H1 (cell line): Measurements from ENCODE around the gene SPATS1. TPM values are rescaled to one million over a fixed set of nuclear protein-coding genes. Genes with fewer than 3 reads are reported as not detected.

Source experiments
- CTCF ChIA-PET: fragments of 300-600 bp; sonication (Branson Sonifier 250); formaldehyde crosslinking; loops from one replicate; lab custom pipeline; 2021; ENCODE audit not compliant: partially characterized antibody; lab: Charles Lee
- POLR2A ChIA-PET: fragments of 300-600 bp; sonication (Branson Sonifier 250); formaldehyde crosslinking; loops from one replicate; lab custom pipeline; 2021; ENCODE audit warnings: inconsistent platforms; ENCODE audit not compliant: partially characterized antibody; lab: Charles Lee
- DNase-seq, 2 experiments: peaks; one replicate each; pipeline versions ENCODE4 v3.0.0 to v3.0.0-alpha.2; 2010 to 2022; ENCODE audit warnings: low spot score in 2 of 2, low read depth in 1 of 2, mixed read lengths in 1 of 2
- FAIRE-seq: peaks from 2 replicates; lab custom pipeline; 2011; peaks lifted over from hg19 to GRCh38; lab: Jason Lieb, UNC
- H2AFZ ChIP-seq: 2 replicates; pipeline ENCODE4 v1.8.1; 2012; ENCODE audit warnings: low read length, inconsistent platforms
- H2AK5ac ChIP-seq: 2 replicates; pipeline ENCODE4 v1.6.1; 2013; ENCODE audit warnings: low read depth, low read length
- H2BK120ac ChIP-seq: replicated peaks from 2 replicates; pipeline ENCODE3; 2013; ENCODE audit warnings: low read depth, low read length, inconsistent platforms
- H2BK12ac ChIP-seq: 2 replicates; pipeline ENCODE4 v1.6.1; 2013; ENCODE audit warnings: low read depth, low read length
- H2BK15ac ChIP-seq: 2 replicates; pipeline ENCODE4 v1.6.1; 2013; ENCODE audit warnings: low read length
- H2BK20ac ChIP-seq: 2 replicates; pipeline ENCODE4 v1.6.1; 2013; ENCODE audit warnings: low read length
- H2BK5ac ChIP-seq: 2 replicates; pipeline ENCODE4 v1.6.1; 2013; ENCODE audit warnings: low read depth, low read length
- H3K14ac ChIP-seq: 2 replicates; pipeline ENCODE4 v1.6.1; 2013; ENCODE audit warnings: inconsistent platforms; ENCODE audit not compliant: insufficient read length
- H3K18ac ChIP-seq: 2 replicates; pipeline ENCODE4 v1.6.1; 2013; ENCODE audit warnings: low read length; ENCODE audit errors: extremely low read depth
- H3K23ac ChIP-seq: 2 replicates; pipeline ENCODE4 v1.6.1; 2013; ENCODE audit warnings: inconsistent platforms; ENCODE audit not compliant: insufficient read length
- H3K23me2 ChIP-seq: 2 replicates; pipeline ENCODE4 v1.6.1; 2013; ENCODE audit warnings: low read depth, low read length
- H3K27ac ChIP-seq: 2 replicates; pipeline ENCODE4 v1.6.1; 2011; ENCODE audit warnings: low read depth, low read length, inconsistent platforms
- H3K27me3 ChIP-seq, 4 experiments: replicated peaks in 1 of 4; 1 replicate in 1 of 4; 2 replicates in 3 of 4; pipeline versions ENCODE4 v1.6.1 to v1.8.1; 2011 to 2013; ENCODE audit warnings: low read length in 3 of 4, mild to moderate bottlenecking in 3 of 4, inconsistent platforms in 2 of 4, mixed read lengths in 2 of 4, moderate library complexity in 1 of 4; ENCODE audit not compliant: control insufficient read depth in 3 of 4, insufficient read depth in 3 of 4; ENCODE audit errors: extremely low read depth in 1 of 4
- H3K36me3 ChIP-seq, 4 experiments: 2 replicates each; pipeline versions ENCODE4 v1.6.1 to v1.8.1; 2011 to 2013; ENCODE audit warnings: mild to moderate bottlenecking in 4 of 4, low read length in 3 of 4, moderate library complexity in 2 of 4, control low read depth in 1 of 4, inconsistent platforms in 1 of 4; ENCODE audit not compliant: insufficient read depth in 4 of 4, control insufficient read depth in 2 of 4
- H3K4ac ChIP-seq: replicated peaks from 2 replicates; pipeline ENCODE3; 2013; ENCODE audit warnings: low read length, low read depth, mixed read lengths, inconsistent platforms; ENCODE audit not compliant: insufficient read length
- H3K4me1 ChIP-seq, 4 experiments: replicated peaks in 1 of 4; 1 replicate in 1 of 4; 2 replicates in 3 of 4; pipeline versions ENCODE4 v1.6.1 to v1.8.1; 2011 to 2013; ENCODE audit warnings: low read length in 3 of 4, inconsistent platforms in 2 of 4, mixed read lengths in 1 of 4; ENCODE audit not compliant: insufficient read depth in 4 of 4, control insufficient read depth in 3 of 4
- H3K4me2 ChIP-seq, 2 experiments: 2 replicates each; pipeline versions ENCODE4 v1.6.1 to v1.8.1; 2011 to 2013; ENCODE audit warnings: low read depth in 2 of 2, low read length in 2 of 2, control low read depth in 1 of 2, inconsistent platforms in 1 of 2, mild to moderate bottlenecking in 1 of 2; ENCODE audit not compliant: insufficient read depth in 1 of 2
- H3K4me3 ChIP-seq, 4 experiments: fragments of 200-600, 300-600 bp in 1 of 4; sonication (generic), shearing (Covaris generic), sonication (Bioruptor Twin) in 1 of 4; 2 replicates each; pipeline versions ENCODE4 v1.5.1 to v1.8.1; 2011 to 2016; ENCODE audit warnings: low read length in 4 of 4, low read depth in 3 of 4, control low read depth in 2 of 4, inconsistent platforms in 2 of 4, mild to moderate bottlenecking in 2 of 4, mixed read lengths in 1 of 4, moderate library complexity in 1 of 4; ENCODE audit not compliant: insufficient read depth in 2 of 4; ENCODE audit errors: extremely low read depth in 1 of 4
- H3K56ac ChIP-seq: replicated peaks from 2 replicates; pipeline ENCODE3; 2013; ENCODE audit warnings: low read depth, mild to moderate bottlenecking, mixed read lengths, low read length, inconsistent platforms; ENCODE audit not compliant: insufficient read length
- H3K79me1 ChIP-seq: 2 replicates; pipeline ENCODE4 v1.6.1; 2013; ENCODE audit warnings: low read depth, low read length, control low read depth
- H3K79me2 ChIP-seq, 2 experiments: 2 replicates each; pipeline versions ENCODE4 v1.6.1 to v1.8.1; 2012 to 2013; ENCODE audit warnings: low read length in 2 of 2, mild to moderate bottlenecking in 2 of 2, inconsistent platforms in 1 of 2; ENCODE audit not compliant: insufficient read depth in 2 of 2, control insufficient read depth in 1 of 2
- H3K9ac ChIP-seq, 4 experiments: replicated peaks in 1 of 4; 1 replicate in 1 of 4; 2 replicates in 3 of 4; pipeline versions ENCODE4 v1.6.1 to v1.8.1; 2011 to 2013; ENCODE audit warnings: low read depth in 3 of 4, low read length in 3 of 4, control low read depth in 2 of 4, mild to moderate bottlenecking in 2 of 4, moderate library complexity in 2 of 4, inconsistent platforms in 1 of 4; ENCODE audit errors: extremely low read depth in 1 of 4
- H3K9me3 ChIP-seq, 2 experiments: 2 replicates each; pipeline versions ENCODE4 v1.6.1 to v1.8.1; 2012 to 2013; ENCODE audit warnings: mild to moderate bottlenecking in 2 of 2, moderate library complexity in 2 of 2, control low read depth in 1 of 2, inconsistent platforms in 1 of 2, low read depth in 1 of 2, low read length in 1 of 2, mixed read lengths in 1 of 2; ENCODE audit not compliant: insufficient read depth in 2 of 2
- H4K20me1 ChIP-seq, 2 experiments: replicated peaks in 1 of 2; 2 replicates each; pipeline versions ENCODE3 to v1.8.1; 2011 to 2013; ENCODE audit warnings: inconsistent platforms in 2 of 2, low read length in 2 of 2, mild to moderate bottlenecking in 1 of 2; ENCODE audit not compliant: insufficient read depth in 2 of 2, control insufficient read depth in 1 of 2
- H4K5ac ChIP-seq: 2 replicates; pipeline ENCODE4 v1.6.1; 2013; ENCODE audit warnings: low read length, low read depth, mixed read lengths, inconsistent platforms; ENCODE audit not compliant: insufficient read length
- H4K8ac ChIP-seq: 2 replicates; pipeline ENCODE4 v1.8.0; 2013; ENCODE audit warnings: mild to moderate bottlenecking, moderate library complexity, low read length, inconsistent platforms; ENCODE audit not compliant: insufficient read depth; ENCODE audit errors: extremely low read depth
- H4K91ac ChIP-seq: replicated peaks from 2 replicates; pipeline ENCODE3; 2013; ENCODE audit warnings: low read length, mixed read lengths, inconsistent platforms; ENCODE audit not compliant: insufficient read length
- CEBPB ChIP-seq: IDR thresholded peaks from 2 replicates; pipeline ENCODE4 v1.6.1; 2012; ENCODE audit warnings: low read depth, low read length
- EGR1 ChIP-seq: IDR thresholded peaks from 2 replicates; pipeline ENCODE4 v1.6.1; 2011; ENCODE audit warnings: low read depth, low read length, borderline replicate concordance
- EZH2 ChIP-seq: fragments of 200-600 bp; sonication (generic); IDR thresholded peaks from 2 replicates; pipeline ENCODE4 v1.7.1; 2012; ENCODE audit warnings: low read depth, mild to moderate bottlenecking, moderate library complexity, low read length, inconsistent platforms; ENCODE audit not compliant: severe bottlenecking
- GABPA ChIP-seq: IDR thresholded peaks from 2 replicates; pipeline ENCODE4 v1.6.1; 2011; ENCODE audit warnings: mild to moderate bottlenecking, low read length, moderate library complexity, borderline replicate concordance; ENCODE audit not compliant: insufficient read depth
- JUND ChIP-seq: IDR thresholded peaks from 2 replicates; pipeline ENCODE4 v1.6.1; 2011; ENCODE audit warnings: mild to moderate bottlenecking, improper control_type of control experiment, low read length
- KDM1A ChIP-seq: fragments of 200-600, 300-600 bp; sonication (generic); IDR thresholded peaks from 2 replicates; pipeline ENCODE4 v1.7.1; 2016; ENCODE audit warnings: mild to moderate bottlenecking, low read length, borderline replicate concordance
- NANOG ChIP-seq: IDR thresholded peaks from 2 replicates; pipeline ENCODE4 v1.6.1; 2011; ENCODE audit warnings: low read length, low read depth, mild to moderate bottlenecking, inconsistent platforms; ENCODE audit not compliant: insufficient read depth, poor library complexity, severe bottlenecking
- POU5F1 ChIP-seq: IDR thresholded peaks from 2 replicates; pipeline ENCODE4 v1.6.1; 2011; ENCODE audit warnings: low read depth, mild to moderate bottlenecking, low read length, moderate library complexity
- RFX5 ChIP-seq: IDR thresholded peaks from 2 replicates; pipeline ENCODE4 v1.6.1; 2011; ENCODE audit warnings: low read depth, low read length, improper control_type of control experiment, borderline replicate concordance
- TEAD4 ChIP-seq: IDR thresholded peaks from 2 replicates; pipeline ENCODE4 v1.6.1; 2012; ENCODE audit warnings: low read depth, low read length, inconsistent platforms, mixed read lengths
- WGBS, 2 experiments: shearing (Covaris generic) in 1 of 2; methylation state at CpG; one replicate each; pipeline versions ENCODE4 v1.1.6 to v1.1.7; 2013 to 2015; ENCODE audit warnings: low lambda C conversion rate in 2 of 2, mixed read lengths in 2 of 2, inconsistent platforms in 1 of 2, low coverage in 1 of 2, missing lambda C conversion rate in 1 of 2; ENCODE audit not compliant: insufficient replicate concordance in 2 of 2, insufficient coverage in 1 of 2, insufficient read length in 1 of 2; ENCODE audit errors: extremely low coverage in 1 of 2, missing lambda C conversion rate in 1 of 2; 5-methylcytosine and 5-hydroxymethylcytosine counted together
- polyA plus RNA-seq, 7 experiments: library from polyadenylated mRNA; depleted of rRNA in 3 of 7; stranded (reverse) in 5 of 7; unstranded in 2 of 7; fragments of >200 nt in 5 of 7; fragments of 200-250 nt in 2 of 7; gene quantifications; 1 replicate in 5 of 7; 2 replicates in 1 of 7; 4 replicates in 1 of 7; pipeline versions ENCODE4 v1.2.1 to v1.2.3, GENCODE V29; 2011 to 2013; ENCODE audit warnings: missing spikeins in 2 of 7, mixed read lengths in 2 of 7
- total RNA-seq: library from RNA; stranded (reverse); fragmentation: NEBNext Ultra II Directional; extraction: Animal tissue kit (Norgen Biotek cat#: 25700); gene quantifications from 2 replicates; pipeline ENCODE4 v1.2.1, GENCODE V29; 2021

SPATS1 gene
- total and polyA plus RNA-seq, 2 of the 8 experiments (the other 6 are each of a cell fraction or from before 2014, with no cell fraction given): not detected

GRCh38 chr6:44390158-44390683 is 47.8 kb downstream of the SPATS1 start:
- no peak overlapping the region for H3K9ac ChIP-seq
- no peak overlapping the region for H3K4me3 ChIP-seq

More at GRCh38 chr6:44390158-44390683, 47.8 kb downstream of the SPATS1 start:
- peaks cover 11% of the 10 kb centered on the region for H3K79me1 ChIP-seq
- H3K9me3 ChIP-seq: no peaks in the 10 kb centered on the region
- H3K14ac ChIP-seq: no peak overlapping the region
- no peak overlapping the region for H3K23ac ChIP-seq
- H3K27me3 ChIP-seq: no peaks in the 10 kb centered on the region
- no peak overlapping the region for H2AFZ ChIP-seq
- no peak overlapping the region for H2BK12ac ChIP-seq
- WGBS, 2 experiments: 100% methylated on average over 1 of the region's 1 CpG; no CpG with 5 or more reads in 1 of the 2 experiments
- no peak overlapping the region for H2AK5ac ChIP-seq
- no peak for DNase-seq
- no peak for TF ChIP-seq CEBPB
- TF ChIP-seq NANOG: no peak
- TF ChIP-seq TEAD4: no peak
- TF ChIP-seq JUND: no peak
- TF ChIP-seq RFX5: no peak
- no peak for TF ChIP-seq KDM1A
- no peak for TF ChIP-seq POU5F1
- TF ChIP-seq EZH2: no peak
- no peak for TF ChIP-seq EGR1
- TF ChIP-seq GABPA: no peak
- TF ChIP-seq, all 59 proteins: peak for 0
- no peak overlapping the region for H3K18ac ChIP-seq
- H2BK15ac ChIP-seq: no peak overlapping the region
- POLR2A ChIA-PET: interaction anchor here (0.7 to 2.0 kb wide), 5 partner anchors 7 to 78 kb away, joined by 3 to 4 read pairs (median 3); partner anchors contain the start of gene AARS2
- H2BK5ac ChIP-seq: no peak overlapping the region
- H2BK20ac ChIP-seq: no peak overlapping the region
- peaks cover 0 to 7% (median 1%) of the 10 kb centered on the region in 4 experiments; a peak in 3 of 7 replicates for H3K4me1 ChIP-seq
- no peak overlapping the region for H3K27ac ChIP-seq
- CTCF ChIA-PET: no interaction called here
- H3K56ac ChIP-seq: no peak overlapping the region
- H3K4ac ChIP-seq: no peak overlapping the region
- peaks cover 8% of the 10 kb centered on the region for H3K23me2 ChIP-seq
- peaks cover 16 to 41% (median 30%) of the 10 kb centered on the region in 4 experiments; a peak in 7 of 8 replicates for H3K36me3 ChIP-seq
- no peak for FAIRE-seq
- no peak overlapping the region; a peak in 1 of 4 replicates for H3K4me2 ChIP-seq
- H4K20me1 ChIP-seq: peaks cover 0 to 10% of the 10 kb centered on the region in 2 experiments
- H2BK120ac ChIP-seq: no peak overlapping the region
- no peak overlapping the region for H4K5ac ChIP-seq
- H4K8ac ChIP-seq: no peak overlapping the region
- no peak overlapping the region for H4K91ac ChIP-seq
- H3K79me2 ChIP-seq: peaks cover 16 to 27% of the 10 kb centered on the region in 2 experiments
